Measurements from ENCODE around the gene SENP7.

- no peak for TF ChIP-seq CTCF (IDR thresholded peaks at IDR 0.05; ENCODE audit: insufficient read depth, low read depth, low read length)
- no peak for TF ChIP-seq EZH2 (IDR thresholded peaks at IDR 0.05; ENCODE audit: insufficient read depth, low read length)
Measured at GRCh38 chr3:101281521-101282030, 231.4 kb downstream of the SENP7 start.

Data from astrocyte (in vitro differentiated cells and primary cell).